Measurements from ENCODE around the gene SLC10A7.

The SLC10A7 gene

DNA sequence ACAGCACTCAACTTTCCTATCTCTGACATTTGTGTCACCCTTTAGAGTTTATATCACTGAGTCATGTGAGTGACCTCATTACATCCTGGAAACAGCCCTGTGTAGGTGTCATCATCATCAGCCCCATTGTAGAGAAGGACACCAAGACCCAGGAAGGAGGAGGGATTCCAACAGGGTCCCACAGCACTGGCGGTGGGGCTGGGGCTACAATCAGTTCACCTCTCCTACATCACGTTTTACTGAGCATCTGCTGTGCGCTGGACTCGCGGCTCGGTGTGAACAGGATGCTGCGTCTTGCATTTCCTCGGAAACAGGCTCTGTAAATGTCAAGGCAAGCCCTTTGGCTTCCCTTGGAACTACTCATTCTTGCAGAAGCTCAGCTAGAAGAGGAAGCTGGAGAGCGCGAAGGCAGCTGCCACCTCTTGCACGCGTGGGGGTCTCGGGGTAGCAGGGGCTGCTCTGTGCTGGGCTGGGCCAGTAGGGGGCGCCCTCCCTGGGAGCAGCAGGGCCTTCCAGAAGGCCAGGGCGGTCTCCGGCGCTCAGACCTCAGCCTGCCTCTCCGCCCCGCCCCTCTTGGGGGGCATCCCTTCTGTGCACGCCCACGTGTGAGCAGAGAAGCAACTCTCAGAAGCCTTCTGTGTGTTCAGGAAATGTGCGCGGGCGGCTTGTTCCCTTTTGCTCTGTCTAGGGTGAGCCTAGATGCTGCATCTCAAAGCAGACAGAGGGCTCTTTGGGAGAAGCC lies 278.4 kb downstream of the SLC10A7 start:
- H3K9ac ChIP-seq (ENCODE audit: low read length), result no peak overlapping the region
- no peaks in the 10 kb centered on the region for H3K9me3 ChIP-seq (ENCODE audit: control insufficient read depth, low read length)
- H3K27me3 ChIP-seq (ENCODE audit: control insufficient read depth, insufficient read depth, low read length), result no peaks in the 10 kb centered on the region
- H3K4me1 ChIP-seq (ENCODE audit: control insufficient read depth, insufficient read depth, low read length), result peaks cover 50% of the 10 kb centered on the region
- no peak overlapping the region for H3K4me3 ChIP-seq (ENCODE audit: low read length)
- H3K36me3 ChIP-seq (ENCODE audit: control insufficient read depth, insufficient read depth, low read length), result no peaks in the 10 kb centered on the region

DNA sequence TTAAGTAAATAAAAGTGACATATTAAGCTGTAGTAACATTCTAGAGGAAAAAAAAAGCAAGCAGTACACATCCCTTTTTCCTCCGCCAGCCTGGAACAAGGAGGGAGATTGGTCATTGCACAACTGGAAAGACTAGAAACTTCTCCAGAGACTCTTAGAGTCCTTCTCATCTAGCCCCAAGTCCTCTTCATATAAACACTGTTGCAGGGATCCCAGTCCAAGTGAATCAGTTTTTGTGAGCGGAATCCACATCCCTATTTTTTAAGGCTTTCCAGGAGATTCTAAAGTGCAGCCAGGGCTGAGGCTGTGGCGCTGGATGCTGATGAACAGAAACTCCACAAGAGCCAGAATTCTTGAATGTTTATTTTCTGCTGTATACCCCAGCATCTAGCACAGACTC lies 283.6 kb downstream of the SLC10A7 start:
- Histone ChIP-seq H3K9me3 (ENCODE audit: control insufficient read depth, low read length) (no peaks in the 10 kb centered on the region), H3K4me3 (ENCODE audit: low read length) (no peak overlapping the region), H3K36me3 (ENCODE audit: control insufficient read depth, insufficient read depth, low read length) (no peaks in the 10 kb centered on the region), H3K9ac (ENCODE audit: low read length) (no peak overlapping the region), H3K27me3 (ENCODE audit: control insufficient read depth, insufficient read depth, low read length) (no peaks in the 10 kb centered on the region), H3K4me1 (ENCODE audit: control insufficient read depth, insufficient read depth, low read length) (peaks cover 29% of the 10 kb centered on the region)

DNA sequence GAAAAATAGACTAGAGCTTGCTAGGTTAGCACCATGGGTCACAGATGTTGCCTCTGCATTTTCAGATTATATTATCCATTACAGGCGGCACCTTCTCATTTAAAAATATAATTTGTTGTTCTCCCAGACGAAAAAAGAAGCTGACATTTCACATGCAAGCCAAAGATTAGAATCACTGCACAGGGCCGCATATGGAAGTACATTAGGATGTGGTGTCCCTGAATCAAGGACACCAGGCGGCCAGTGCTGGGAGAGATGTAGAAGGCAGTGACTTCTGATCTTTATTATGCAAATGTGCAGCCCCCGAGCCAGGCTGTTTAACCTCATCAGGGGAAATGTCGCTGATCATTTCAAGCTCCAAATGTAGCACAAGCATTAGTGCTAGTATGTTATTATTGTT lies 284.6 kb downstream of the SLC10A7 start:
- no peaks in the 10 kb centered on the region for H3K9me3 ChIP-seq (ENCODE audit: control insufficient read depth, low read length)
- no peak overlapping the region for H3K9ac ChIP-seq (ENCODE audit: low read length)
- H3K36me3 ChIP-seq (ENCODE audit: control insufficient read depth, insufficient read depth, low read length), result no peaks in the 10 kb centered on the region
- peaks cover 25% of the 10 kb centered on the region for H3K4me1 ChIP-seq (ENCODE audit: control insufficient read depth, insufficient read depth, low read length)
- no peaks in the 10 kb centered on the region for H3K27me3 ChIP-seq (ENCODE audit: control insufficient read depth, insufficient read depth, low read length)
- H3K4me3 ChIP-seq (ENCODE audit: low read length), result no peak overlapping the region

DNA sequence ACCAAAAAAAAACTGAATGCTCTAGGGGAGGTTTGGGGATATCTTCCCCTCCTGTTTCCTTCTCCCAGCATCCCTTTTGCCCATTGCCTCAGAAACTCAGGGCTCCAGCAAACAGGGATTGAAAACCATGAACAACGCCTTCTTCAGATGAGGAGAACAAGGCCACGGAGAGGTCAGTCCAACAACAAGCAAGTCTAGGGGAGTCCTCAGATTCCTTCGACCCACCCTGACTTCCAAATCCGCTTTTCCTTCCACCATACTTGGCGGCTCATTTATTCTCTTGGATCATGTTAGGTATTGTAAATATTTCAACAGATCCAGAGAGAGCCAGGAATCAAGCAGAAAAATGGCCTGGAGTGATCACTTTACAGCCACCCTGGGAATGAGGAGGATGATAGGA lies 285.5 kb downstream of the SLC10A7 start:
- no peaks in the 10 kb centered on the region for H3K27me3 ChIP-seq (ENCODE audit: control insufficient read depth, insufficient read depth, low read length)
- H3K9ac ChIP-seq (ENCODE audit: low read length), result no peak overlapping the region
- no peaks in the 10 kb centered on the region for H3K36me3 ChIP-seq (ENCODE audit: control insufficient read depth, insufficient read depth, low read length)
- H3K4me3 ChIP-seq (ENCODE audit: low read length), result no peak overlapping the region
- H3K4me1 ChIP-seq (ENCODE audit: control insufficient read depth, insufficient read depth, low read length), result peaks cover 19% of the 10 kb centered on the region
- H3K9me3 ChIP-seq (ENCODE audit: control insufficient read depth, low read length), result no peaks in the 10 kb centered on the region

DNA sequence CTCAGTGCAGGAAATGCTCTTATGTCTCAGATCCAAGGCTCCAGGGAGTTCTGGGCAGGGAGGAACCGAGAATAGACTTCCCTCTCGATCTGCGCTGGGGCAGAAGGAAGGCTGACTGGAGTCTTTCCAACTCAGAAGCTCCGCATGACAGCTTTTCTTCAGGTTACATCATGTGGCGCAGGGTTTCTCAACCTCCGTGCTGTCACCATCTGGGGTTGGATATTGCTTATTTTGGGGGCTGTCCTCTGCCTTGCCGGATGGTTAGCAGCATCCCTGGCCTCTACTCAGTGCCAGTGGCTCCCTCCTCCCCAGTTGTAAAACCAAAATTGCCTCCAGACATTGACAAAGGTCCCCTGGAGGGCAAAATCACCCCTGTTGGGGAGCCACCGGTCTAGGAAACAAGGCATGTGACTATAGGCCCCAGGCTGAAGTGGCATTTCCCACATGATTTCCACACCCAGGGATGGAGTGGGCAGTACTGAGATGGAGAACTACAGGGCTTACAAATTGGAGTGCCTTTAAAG lies 286.0 kb downstream of the SLC10A7 start:
- no peaks in the 10 kb centered on the region for H3K27me3 ChIP-seq (ENCODE audit: control insufficient read depth, insufficient read depth, low read length)
- no peaks in the 10 kb centered on the region for H3K36me3 ChIP-seq (ENCODE audit: control insufficient read depth, insufficient read depth, low read length)
- no peak overlapping the region for H3K9ac ChIP-seq (ENCODE audit: low read length)
- no peak overlapping the region for H3K4me3 ChIP-seq (ENCODE audit: low read length)
- H3K4me1 ChIP-seq (ENCODE audit: control insufficient read depth, insufficient read depth, low read length), result peaks cover 14% of the 10 kb centered on the region
- no peaks in the 10 kb centered on the region for H3K9me3 ChIP-seq (ENCODE audit: control insufficient read depth, low read length)

DNA sequence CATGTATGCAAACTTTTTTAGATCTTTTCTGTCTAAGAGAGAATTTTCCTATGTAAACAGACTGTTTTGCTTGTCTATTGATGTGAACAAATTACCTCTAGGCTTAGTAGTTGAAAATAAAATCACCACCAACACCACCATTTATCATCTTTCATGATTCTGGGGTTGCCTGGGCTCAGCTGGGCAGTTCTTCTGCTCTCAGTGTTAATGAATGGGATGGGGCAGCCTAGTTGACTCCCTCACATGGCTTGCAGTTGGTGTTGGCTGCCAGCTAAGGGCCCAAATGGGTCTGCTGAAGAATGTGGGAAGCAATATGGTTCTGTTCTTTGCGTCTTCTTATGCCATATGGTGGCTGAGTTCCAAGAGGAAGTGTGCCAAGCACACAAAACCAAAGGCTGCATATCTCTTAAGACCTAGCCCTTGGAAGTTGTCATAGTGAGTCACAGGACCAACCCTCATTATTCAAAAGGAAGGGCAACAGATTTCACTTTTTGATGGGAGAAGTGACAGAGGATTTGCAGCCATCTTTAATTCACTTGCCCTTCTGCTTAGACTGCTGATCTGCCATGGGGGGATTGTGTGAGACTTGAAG lies 289.5 kb downstream of the SLC10A7 start:
- no peaks in the 10 kb centered on the region for H3K9me3 ChIP-seq (ENCODE audit: control insufficient read depth, low read length)
- H3K4me1 ChIP-seq (ENCODE audit: control insufficient read depth, insufficient read depth, low read length), result peaks cover 14% of the 10 kb centered on the region
- H3K27me3 ChIP-seq (ENCODE audit: control insufficient read depth, insufficient read depth, low read length), result no peaks in the 10 kb centered on the region
- no peaks in the 10 kb centered on the region for H3K36me3 ChIP-seq (ENCODE audit: control insufficient read depth, insufficient read depth, low read length)
- no peak overlapping the region for H3K9ac ChIP-seq (ENCODE audit: low read length)
- no peak overlapping the region for H3K4me3 ChIP-seq (ENCODE audit: low read length)

DNA sequence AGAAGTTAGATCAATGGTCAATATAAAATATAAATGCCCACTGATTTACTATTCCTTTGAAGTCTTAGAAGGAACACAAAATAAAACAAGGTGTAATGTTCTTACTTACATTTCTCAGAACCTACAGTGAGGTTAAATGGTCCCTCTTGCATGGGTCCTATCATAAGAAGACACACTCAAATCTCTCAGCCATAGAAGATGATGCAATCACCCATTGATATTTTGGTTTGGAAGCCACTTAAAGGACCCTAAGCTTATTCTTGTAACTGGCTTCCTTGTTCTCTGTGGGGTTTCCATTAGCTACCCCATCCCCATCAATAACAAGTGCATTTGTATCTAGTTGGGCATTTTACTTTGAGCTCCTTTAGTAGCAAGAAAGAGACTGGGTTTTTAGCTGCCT lies 292.3 kb downstream of the SLC10A7 start:
- H3K27me3 ChIP-seq (ENCODE audit: control insufficient read depth, insufficient read depth, low read length), result no peaks in the 10 kb centered on the region
- no peak overlapping the region for H3K4me3 ChIP-seq (ENCODE audit: low read length)
- peaks cover 10% of the 10 kb centered on the region for H3K4me1 ChIP-seq (ENCODE audit: control insufficient read depth, insufficient read depth, low read length)
- no peaks in the 10 kb centered on the region for H3K36me3 ChIP-seq (ENCODE audit: control insufficient read depth, insufficient read depth, low read length)
- no peak overlapping the region for H3K9ac ChIP-seq (ENCODE audit: low read length)
- H3K9me3 ChIP-seq (ENCODE audit: control insufficient read depth, low read length), result no peaks in the 10 kb centered on the region

DNA sequence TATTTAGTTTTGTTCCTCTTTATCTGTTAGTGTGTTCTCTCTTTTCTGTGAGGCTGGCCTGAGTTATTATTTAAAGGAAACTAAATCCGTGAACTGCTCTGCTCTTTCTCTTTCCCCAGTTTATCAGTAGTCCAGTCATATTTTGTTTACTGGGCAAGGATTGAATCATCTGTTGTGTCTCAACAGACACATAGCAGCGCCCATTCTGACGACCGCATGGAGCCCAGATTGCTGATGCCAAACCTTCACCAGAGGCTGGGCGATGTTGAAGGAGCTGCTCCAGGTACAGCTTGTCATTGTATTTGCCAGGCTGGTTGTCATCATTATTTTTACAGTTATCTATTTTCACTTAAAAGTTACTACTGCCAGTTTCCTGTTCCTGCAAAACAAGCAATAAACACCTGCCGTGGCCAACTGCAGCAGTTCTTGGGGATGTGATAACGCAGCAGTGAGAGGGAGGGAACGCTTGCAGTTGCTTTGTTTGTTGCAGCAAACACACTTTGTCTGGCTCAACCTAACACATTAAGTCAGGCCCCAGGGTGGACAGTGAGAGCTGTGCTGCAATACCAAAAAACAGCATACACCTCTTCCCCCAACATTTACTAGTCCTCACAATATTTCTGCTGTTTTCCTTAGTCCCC lies 297.3 kb downstream of the SLC10A7 start:
- no peak overlapping the region for H3K9ac ChIP-seq (ENCODE audit: low read length)
- no peaks in the 10 kb centered on the region for H3K9me3 ChIP-seq (ENCODE audit: control insufficient read depth, low read length)
- no peaks in the 10 kb centered on the region for H3K36me3 ChIP-seq (ENCODE audit: control insufficient read depth, insufficient read depth, low read length)
- H3K4me1 ChIP-seq (ENCODE audit: control insufficient read depth, insufficient read depth, low read length), result peaks cover 6% of the 10 kb centered on the region
- H3K27me3 ChIP-seq (ENCODE audit: control insufficient read depth, insufficient read depth, low read length), result peaks cover 5% of the 10 kb centered on the region
- no peak overlapping the region for H3K4me3 ChIP-seq (ENCODE audit: low read length)

DNA sequence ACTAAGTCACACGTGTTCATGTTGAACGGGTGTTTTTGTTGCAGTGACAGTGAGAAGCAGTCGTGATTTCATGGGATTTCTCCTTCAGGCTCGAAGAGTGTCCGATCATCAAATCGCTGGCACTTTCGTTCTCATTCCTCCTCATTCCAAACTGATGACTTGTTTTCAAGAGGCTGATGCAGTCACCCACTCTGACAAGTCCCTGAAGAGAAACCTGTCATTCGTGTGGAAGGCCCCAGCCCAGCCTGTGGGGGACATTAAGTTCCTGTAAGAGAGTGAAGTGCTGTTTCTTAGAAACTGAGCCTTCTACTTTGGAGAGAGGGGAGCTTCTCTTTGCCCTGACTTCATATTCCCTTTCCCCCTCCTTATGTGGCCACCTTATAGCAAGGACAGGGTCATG lies 299.4 kb downstream of the SLC10A7 start:
- no peaks in the 10 kb centered on the region for H3K36me3 ChIP-seq (ENCODE audit: control insufficient read depth, insufficient read depth, low read length)
- H3K4me3 ChIP-seq (ENCODE audit: low read length), result no peak overlapping the region
- H3K9ac ChIP-seq (ENCODE audit: low read length), result no peak overlapping the region
- peaks cover 5% of the 10 kb centered on the region for H3K27me3 ChIP-seq (ENCODE audit: control insufficient read depth, insufficient read depth, low read length)
- H3K4me1 ChIP-seq (ENCODE audit: control insufficient read depth, insufficient read depth, low read length), result peaks cover 6% of the 10 kb centered on the region
- H3K9me3 ChIP-seq (ENCODE audit: control insufficient read depth, low read length), result no peaks in the 10 kb centered on the region

DNA sequence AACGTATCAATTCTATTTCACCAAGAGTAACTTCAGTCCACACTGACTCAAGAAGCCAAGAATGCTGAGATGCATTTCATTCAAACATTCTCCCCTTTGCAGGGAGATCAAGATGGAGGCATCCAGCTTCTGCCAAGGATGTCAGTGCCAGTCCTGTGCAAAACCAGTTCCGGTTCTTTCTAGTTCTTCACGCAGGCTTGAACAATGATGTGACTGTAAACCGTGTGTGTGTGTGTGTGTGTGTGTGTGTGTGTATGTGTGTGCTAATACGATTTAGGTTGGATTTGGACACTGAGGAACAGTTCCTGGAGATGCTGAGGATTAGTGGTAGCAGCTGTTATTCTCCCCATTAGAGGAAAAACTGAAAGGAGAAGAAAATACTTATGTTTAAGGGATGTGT lies 307.5 kb downstream of the SLC10A7 start, which contains the start of gene REELD1:
REELD1 (plus strand) TSS at position 301 of the 400 bp plus-strand sequence. CDS start 2,415 bp downstream, outside the sequence.
- H3K9me3 ChIP-seq (ENCODE audit: control insufficient read depth, low read length), result no peaks in the 10 kb centered on the region
- no peak within 1 kb of the TSS for H3K9ac ChIP-seq (ENCODE audit: low read length)
- no peaks in the 10 kb centered on the region for H3K27me3 ChIP-seq (ENCODE audit: control insufficient read depth, insufficient read depth, low read length)
- no peak within 1 kb of the TSS for H3K4me3 ChIP-seq (ENCODE audit: low read length)
- no peaks in the 10 kb centered on the region for H3K36me3 ChIP-seq (ENCODE audit: control insufficient read depth, insufficient read depth, low read length)
- H3K4me1 ChIP-seq (ENCODE audit: control insufficient read depth, insufficient read depth, low read length), result no peaks in the 10 kb centered on the region

DNA sequence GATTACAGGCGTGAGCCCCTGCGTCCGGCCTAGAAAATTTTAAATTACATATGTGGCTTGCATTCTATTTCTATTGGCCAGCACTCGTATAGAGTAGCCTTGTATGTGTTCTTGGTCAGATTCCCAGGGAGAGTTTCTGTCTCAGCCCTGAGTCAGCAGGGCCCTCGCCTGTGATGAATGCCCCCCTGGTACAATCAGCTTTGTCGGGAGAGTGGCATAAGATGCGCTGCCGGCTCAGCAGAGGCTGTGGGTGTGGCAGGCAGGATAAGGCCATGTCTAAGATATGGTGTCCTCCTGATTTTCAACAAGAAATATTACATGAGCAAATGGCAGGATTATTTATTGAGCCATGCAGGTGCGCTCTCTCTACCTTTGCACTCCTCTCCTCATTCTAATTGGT lies 309.0 kb downstream of the SLC10A7 start:
- no peaks in the 10 kb centered on the region for H3K9me3 ChIP-seq (ENCODE audit: control insufficient read depth, low read length)
- no peak overlapping the region for H3K9ac ChIP-seq (ENCODE audit: low read length)
- no peaks in the 10 kb centered on the region for H3K36me3 ChIP-seq (ENCODE audit: control insufficient read depth, insufficient read depth, low read length)
- no peak overlapping the region for H3K4me3 ChIP-seq (ENCODE audit: low read length)
- H3K4me1 ChIP-seq (ENCODE audit: control insufficient read depth, insufficient read depth, low read length), result no peaks in the 10 kb centered on the region
- H3K27me3 ChIP-seq (ENCODE audit: control insufficient read depth, insufficient read depth, low read length), result no peaks in the 10 kb centered on the region

DNA sequence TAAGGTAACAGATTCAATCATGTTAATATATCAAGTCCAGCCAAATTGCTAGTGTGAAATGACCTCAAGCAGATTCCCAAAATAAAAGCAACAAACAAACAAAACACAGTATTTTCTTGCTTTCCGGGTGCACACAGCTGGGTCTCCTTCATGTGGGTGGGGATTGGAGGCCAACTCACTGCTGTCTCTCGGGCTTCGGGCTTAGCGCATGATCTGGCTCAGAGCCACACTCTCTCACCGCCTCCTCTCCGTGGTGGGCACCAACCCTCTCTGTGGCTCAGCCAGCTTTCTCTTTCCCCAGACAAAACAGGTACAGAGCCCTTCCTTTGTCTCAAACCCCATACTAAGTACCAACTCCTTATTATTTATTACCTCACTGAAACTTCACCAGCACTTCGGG lies 310.3 kb downstream of the SLC10A7 start:
- no peaks in the 10 kb centered on the region for H3K36me3 ChIP-seq (ENCODE audit: control insufficient read depth, insufficient read depth, low read length)
- H3K27me3 ChIP-seq (ENCODE audit: control insufficient read depth, insufficient read depth, low read length), result no peaks in the 10 kb centered on the region
- no peaks in the 10 kb centered on the region for H3K9me3 ChIP-seq (ENCODE audit: control insufficient read depth, low read length)
- no peak overlapping the region for H3K4me3 ChIP-seq (ENCODE audit: low read length)
- H3K9ac ChIP-seq (ENCODE audit: low read length), result no peak overlapping the region
- no peaks in the 10 kb centered on the region for H3K4me1 ChIP-seq (ENCODE audit: control insufficient read depth, insufficient read depth, low read length)

Data from mucosa of stomach (tissue), 1 donor.